ENCODE data around the gene SBK2.

DNA sequence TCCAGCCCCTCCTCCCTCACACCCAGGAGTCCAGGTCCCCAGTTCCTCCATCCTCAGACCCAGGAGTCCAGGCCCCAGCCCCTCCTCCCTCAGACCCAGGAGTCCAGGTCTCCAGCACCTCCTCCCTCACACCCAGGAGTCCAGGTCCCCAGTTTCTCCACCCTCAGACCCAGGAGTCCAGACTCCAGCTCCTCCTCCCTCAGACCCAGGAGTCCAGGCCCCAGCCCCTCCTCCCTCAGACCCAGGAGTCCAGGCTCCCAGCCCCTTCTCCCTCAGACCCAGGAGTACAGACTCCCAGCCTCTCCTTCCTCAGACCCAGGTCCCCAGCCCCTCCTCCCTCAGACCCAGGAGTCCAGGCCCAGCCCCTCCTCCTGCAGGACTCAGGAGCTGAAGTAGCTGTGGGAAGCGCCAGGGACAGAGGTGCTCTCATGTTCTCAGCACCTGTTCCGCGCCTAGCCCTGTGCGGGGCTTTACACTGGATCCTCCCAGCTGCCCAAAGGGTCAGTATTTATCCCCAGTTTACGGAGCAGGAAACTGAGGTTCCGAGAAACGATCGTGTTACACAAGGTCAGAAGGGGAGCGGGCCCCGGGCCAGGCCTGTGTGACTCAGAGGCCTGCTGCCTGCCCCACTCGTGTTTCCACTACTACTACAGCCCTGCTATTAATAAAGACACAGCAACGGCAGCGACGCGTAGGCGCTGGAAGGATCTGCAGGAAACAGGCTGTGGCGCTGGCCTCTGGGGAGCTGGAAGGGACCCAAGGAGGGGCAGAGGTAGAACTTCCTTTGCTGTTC, 10.1 kb upstream of the SBK2 start:
- TF ChIP-seq, protein P1, sequence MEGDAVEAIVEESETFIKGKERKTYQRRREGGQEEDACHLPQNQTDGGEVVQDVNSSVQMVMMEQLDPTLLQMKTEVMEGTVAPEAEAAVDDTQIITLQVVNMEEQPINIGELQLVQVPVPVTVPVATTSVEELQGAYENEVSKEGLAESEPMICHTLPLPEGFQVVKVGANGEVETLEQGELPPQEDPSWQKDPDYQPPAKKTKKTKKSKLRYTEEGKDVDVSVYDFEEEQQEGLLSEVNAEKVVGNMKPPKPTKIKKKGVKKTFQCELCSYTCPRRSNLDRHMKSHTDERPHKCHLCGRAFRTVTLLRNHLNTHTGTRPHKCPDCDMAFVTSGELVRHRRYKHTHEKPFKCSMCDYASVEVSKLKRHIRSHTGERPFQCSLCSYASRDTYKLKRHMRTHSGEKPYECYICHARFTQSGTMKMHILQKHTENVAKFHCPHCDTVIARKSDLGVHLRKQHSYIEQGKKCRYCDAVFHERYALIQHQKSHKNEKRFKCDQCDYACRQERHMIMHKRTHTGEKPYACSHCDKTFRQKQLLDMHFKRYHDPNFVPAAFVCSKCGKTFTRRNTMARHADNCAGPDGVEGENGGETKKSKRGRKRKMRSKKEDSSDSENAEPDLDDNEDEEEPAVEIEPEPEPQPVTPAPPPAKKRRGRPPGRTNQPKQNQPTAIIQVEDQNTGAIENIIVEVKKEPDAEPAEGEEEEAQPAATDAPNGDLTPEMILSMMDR (IDR thresholded peaks at IDR 0.05 in 2 of 3, conservative IDR thresholded peaks at IDR 0.05 in 1 of 3; ENCODE audit: insufficient read depth in 2 of 3, low read depth in 1 of 3, low read length in 3 of 3), result no peak
- TF ChIP-seq ZKSCAN1 (IDR thresholded peaks at IDR 0.05; ENCODE audit: low read depth, low read length) (peak; percentile 9; the same call in 1 of the 2 replicates), ZSCAN29 (IDR thresholded peaks at IDR 0.05) (no peak), ZNF668 (CRISPR knock-in tag; IDR thresholded peaks at IDR 0.05) (no peak), HMG20A (CRISPR knock-in tag; conservative IDR thresholded peaks at IDR 0.05) (no peak), EGR1 (conservative IDR thresholded peaks at IDR 0.05) (peak; percentile 53), ZNF717 (CRISPR knock-in tag; IDR thresholded peaks at IDR 0.05) (no peak), DPF2 (IDR thresholded peaks at IDR 0.05) (no peak; the same call in 1 of the 2 replicates), SAFB2 (IDR thresholded peaks at IDR 0.05; ENCODE audit: borderline replicate concordance, low read depth, low read length, severe bottlenecking) (no peak), CBX2 (IDR thresholded peaks at IDR 0.05; ENCODE audit: insufficient read depth, low read length, poor library complexity, severe bottlenecking) (no peak), NONO (IDR thresholded peaks at IDR 0.05; ENCODE audit: low read depth in 2 of 2, low read length in 1 of 2) (no peak), CHD1 (IDR thresholded peaks at IDR 0.05; ENCODE audit: low read length) (no peak)
- TF ChIP-seq, protein P2, sequence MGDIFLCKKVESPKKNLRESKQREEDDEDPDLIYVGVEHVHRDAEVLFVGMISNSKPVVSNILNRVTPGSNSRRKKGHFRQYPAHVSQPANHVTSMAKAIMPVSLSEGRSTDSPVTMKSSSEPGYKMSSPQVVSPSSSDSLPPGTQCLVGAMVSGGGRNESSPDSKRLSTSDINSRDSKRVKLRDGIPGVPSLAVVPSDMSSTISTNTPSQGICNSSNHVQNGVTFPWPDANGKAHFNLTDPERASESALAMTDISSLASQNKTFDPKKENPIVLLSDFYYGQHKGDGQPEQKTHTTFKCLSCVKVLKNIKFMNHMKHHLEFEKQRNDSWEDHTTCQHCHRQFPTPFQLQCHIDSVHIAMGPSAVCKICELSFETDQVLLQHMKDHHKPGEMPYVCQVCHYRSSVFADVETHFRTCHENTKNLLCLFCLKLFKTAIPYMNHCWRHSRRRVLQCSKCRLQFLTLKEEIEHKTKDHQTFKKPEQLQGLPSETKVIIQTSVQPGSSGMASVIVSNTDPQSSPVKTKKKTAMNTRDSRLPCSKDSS (IDR thresholded peaks at IDR 0.05; ENCODE audit: low read depth, partially characterized antibody), result no peak
- TF ChIP-seq, protein P3, sequence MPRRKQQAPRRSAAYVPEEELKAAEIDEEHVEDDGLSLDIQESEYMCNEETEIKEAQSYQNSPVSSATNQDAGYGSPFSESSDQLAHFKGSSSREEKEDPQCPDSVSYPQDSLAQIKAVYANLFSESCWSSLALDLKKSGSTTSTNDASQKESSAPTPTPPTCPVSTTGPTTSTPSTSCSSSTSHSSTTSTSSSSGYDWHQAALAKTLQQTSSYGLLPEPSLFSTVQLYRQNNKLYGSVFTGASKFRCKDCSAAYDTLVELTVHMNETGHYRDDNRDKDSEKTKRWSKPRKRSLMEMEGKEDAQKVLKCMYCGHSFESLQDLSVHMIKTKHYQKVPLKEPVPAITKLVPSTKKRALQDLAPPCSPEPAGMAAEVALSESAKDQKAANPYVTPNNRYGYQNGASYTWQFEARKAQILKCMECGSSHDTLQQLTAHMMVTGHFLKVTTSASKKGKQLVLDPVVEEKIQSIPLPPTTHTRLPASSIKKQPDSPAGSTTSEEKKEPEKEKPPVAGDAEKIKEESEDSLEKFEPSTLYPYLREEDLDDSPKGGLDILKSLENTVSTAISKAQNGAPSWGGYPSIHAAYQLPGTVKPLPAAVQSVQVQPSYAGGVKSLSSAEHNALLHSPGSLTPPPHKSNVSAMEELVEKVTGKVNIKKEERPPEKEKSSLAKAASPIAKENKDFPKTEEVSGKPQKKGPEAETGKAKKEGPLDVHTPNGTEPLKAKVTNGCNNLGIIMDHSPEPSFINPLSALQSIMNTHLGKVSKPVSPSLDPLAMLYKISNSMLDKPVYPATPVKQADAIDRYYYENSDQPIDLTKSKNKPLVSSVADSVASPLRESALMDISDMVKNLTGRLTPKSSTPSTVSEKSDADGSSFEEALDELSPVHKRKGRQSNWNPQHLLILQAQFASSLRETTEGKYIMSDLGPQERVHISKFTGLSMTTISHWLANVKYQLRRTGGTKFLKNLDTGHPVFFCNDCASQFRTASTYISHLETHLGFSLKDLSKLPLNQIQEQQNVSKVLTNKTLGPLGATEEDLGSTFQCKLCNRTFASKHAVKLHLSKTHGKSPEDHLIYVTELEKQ (CRISPR knock-in tag; IDR thresholded peaks at IDR 0.05), result no peak
